Stimulated activated CD8-positive, alpha-beta memory T cell treated with anti-CD3 and anti-CD28 coated beads, Interleukin-2, amount 100 ng/mL, for 48 hours (primary cell): ENCODE measurements around the gene ILRUN.
A peak's percentile ranks its signal among the peaks of the same experiment; 100 is the strongest.
"Not testable (repeated sequence)": the region's sequence is repeated elsewhere in the genome, so short reads cannot be mapped to it uniquely, and the experiment has no call there.

Experiments
- DNase-seq, 2 donors: peaks; one replicate each; pipeline ENCODE4 v3.0.0-alpha.2; 2020; ENCODE audit warnings: low read depth in 2 of 2

ILRUN gene

DNA sequence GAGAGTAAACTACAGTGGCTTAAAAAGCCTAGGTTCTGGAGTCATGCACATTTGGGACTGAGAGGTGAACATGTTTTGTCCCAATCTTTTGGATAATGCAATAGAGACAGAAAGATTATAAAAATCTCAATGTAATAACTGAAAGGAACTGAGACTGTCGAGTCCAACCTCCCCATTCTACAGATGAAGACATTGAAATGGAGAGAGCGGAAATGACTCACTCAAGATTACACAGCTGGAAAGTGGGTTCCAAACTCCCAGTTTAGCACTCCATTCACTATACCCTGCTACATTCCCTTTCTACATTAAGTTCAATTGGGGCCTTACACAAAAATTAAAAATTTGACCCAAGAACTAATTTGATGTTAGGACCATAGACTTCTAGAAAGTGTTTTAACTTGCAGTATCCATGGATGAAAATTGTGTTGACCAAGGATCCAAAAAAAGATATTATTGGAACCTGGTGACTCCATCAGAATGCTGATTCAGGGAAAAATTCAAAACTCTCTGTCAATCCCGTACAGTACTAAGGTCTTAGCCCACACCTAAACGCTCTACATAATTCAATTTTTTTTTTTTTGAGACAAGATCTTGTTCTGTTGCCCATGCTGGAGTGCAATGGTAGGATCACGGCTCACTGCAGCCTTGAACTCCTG is 1.5 kb upstream of the ILRUN start:
- no peak for DNase-seq

DNA sequence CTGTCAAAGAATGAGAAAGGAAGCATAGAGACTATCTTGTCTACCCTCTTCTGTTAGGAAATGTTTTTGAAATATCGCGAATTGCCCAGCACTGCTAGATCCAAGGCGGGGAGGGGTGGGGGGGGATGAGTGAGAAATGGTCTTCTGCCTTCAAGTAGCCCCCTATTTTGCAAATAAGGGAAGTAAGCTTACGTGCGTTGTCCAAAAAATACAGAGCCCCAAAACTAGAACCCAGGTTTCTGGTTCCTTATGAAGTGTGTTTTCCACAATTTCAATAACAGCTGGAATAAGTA is 923 bp upstream of the ILRUN start:
- DNase-seq: no peak

DNA sequence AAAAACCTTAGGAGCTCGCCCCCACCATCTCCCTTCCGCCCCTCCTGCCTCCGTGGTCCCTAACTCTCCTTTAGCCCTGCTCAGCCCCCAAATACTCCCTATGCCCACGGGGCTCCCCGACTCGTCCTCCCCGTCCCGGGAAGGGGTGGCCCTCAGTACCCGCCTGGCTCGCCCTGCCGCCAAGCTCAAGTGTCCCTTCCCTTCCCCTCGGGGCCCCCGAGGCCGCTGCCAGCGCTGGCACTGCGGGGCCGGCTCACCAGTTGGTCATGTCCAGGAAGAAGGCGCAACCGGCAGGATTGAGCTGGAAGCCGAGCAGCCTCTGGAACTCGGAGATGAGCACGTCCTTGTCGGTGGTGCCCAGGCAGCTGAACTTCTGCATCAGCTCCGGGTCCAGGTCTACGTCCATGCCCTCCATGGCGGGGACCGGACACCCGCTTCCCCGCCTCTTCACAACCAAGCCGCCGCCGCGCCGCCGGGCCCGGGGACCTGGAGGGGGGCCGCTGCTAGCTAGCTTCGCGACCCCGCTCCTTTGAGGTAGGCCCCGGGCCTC is 303 bp downstream of the ILRUN start:
- peak in 1 of 2 donors; percentile 23 for DNase-seq

DNA sequence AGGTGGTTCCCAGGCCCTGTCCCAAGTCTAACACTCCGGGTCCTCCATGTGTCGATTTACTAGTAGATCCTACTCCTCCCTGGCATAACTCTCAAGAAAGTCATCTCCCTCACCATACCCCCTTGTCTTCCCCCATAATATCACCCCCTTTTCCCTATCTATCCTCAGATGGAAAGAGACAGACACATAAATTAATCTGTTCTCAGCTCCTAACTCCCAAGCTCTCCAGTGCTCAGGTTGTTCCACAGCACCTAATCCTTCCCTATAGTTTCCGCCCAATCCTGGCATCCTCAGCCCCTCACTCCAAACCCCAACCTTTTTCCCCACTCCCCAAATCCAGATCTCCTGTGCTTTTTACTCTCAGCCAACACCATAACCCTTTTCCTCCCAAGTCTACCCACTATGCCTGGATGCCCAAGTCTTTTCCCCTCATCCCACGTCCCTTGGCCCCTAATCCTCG is 808 bp downstream of the ILRUN start:
- DNase-seq: no peak

DNA sequence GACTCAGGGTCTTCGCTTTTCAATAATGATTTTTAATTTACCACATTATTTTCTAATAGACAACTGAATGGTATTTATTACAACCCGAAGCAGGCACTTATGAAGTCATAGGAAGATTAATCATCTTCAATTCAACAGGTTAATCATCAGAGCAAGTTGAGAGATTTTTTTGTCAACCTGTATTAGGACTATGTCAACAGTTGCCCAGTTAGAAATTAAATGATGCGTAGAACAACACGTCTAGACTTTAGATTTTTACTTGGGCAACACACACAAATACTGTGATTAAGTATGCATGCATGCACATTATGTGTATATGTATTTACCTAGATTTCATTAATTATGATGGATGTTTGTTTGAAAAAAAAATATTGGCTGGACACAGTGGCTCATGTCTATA is 4.3 kb downstream of the ILRUN start:
- no peak for DNase-seq

DNA sequence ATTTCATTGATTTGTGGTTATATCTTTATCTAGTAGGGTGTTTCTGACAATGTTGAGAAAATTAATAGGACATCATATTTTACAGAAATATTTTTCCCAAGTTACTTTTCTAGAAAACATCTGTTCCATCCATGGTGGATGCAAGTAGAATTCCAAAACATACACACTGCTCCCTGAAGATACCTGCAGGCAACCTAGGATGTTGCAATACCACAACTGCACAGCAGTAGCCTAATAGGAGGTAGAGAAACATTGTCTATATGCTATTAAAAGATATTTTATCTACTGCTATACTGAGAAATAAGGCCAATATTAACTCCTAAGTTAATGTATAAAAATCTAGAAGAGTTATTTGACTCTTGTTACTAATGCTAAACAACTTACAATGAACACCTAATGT is 6.8 kb downstream of the ILRUN start:
- DNase-seq: no peak

DNA sequence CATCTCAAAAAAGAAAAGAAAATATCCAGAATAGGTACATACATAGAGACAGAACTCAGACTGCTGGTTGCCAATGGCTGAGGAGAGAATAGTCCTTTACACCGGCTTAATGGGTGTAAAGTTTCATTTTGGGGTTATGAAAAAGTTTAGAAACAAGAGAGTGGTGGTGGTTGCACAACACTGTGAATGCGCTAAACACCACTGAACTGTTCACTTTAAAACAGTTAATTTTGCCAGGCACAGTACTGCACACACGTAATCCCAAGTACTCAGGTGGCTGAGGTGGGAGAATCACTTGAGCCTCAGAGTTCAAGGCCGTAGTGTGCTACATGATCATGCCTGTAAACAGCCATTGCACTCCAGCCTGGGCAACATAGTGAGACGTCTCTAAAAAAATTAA is 7.6 kb downstream of the ILRUN start:
- DNase-seq: no peak

DNA sequence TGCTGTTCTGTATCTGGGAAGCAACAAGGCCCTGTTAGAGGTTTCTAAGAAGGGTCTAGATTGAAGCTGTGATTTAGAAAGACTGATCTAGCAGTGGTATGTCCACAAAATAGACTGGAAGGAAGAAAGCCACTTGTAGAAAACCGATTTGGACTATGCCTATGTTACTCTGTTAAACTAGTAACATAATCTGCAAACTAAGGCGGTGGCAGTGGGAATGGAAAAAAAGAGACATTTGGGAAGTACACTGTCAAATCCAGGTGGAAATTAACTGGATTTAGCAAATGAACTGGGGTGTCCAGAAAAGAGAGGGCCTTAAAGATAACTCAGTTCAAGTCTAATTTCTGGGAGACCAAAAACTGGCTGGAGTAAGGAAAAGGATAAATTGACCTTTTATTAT is 11.6 kb downstream of the ILRUN start:
- DNase-seq: no peak

DNA sequence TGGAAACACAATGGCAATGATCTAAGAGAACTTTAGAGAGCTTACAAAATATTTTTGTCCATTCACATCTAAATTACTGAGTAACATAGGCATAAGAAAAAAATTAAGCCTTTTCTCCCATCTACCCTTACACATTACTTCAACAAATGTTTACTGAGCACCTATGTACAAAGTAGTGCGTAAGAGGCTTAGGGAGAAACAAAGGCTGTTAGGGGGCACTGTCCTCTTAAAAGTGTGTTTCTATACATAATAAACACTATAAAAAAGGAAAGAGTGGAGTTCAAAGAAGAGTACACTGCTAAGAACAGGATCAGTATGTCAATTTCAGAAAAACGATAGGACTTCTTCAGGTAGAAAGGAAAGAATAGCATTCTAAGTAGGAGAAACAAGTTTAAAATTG is 12.2 kb downstream of the ILRUN start:
- DNase-seq: no peak

DNA sequence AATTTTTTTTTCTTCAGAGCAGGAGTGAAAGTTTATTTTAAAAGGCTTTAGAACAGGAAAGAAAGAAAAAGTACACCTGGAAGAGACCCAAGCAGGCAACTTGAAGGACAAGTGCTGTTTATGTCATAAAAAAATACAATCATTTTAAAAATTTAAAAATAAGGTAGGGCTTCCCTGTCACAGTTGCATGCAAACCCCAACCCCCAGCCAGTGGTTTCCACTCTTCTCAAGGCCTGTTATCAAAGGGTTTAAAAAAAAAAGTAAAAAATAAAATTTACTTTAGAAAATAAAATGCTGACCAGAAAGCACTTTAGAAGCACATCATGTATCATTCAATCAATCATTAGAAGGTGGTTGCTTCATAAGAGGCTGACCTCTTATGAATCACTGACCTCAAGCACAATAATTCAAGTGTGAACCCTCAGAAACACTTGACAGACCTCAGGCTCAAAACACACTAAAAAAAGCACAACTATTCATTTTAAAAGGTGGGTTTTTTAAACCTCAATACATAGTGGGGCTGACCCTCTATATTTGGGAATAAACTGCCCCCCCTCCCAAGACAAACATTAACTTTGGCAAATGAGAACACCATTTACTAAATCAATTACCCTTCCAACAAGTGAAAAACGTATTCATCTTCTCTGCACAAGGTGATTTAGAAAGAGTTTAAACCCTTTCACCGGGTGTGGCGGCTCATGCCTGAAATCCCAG is 15.6 kb downstream of the ILRUN start:
- DNase-seq: no peak

DNA sequence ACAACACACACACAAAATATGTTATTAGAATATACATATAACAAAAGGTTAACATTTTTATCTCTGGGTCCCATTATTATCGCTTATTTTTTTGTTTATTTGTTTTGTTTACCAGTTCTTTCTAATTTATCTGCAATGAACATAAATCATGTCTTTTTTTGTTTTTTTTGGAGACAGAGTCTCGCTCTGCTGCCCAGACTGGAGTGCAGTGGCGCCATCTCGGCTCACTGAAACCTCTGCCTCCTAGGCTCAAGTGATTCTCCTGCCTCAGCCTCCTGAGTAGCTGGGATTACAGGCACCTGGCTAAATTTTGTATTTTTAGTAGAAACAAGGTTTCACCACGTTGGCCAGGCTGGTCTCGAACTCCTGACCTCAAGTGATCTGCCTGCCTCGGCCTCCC is 16.3 kb downstream of the ILRUN start:
- not testable (repeated sequence) for DNase-seq

DNA sequence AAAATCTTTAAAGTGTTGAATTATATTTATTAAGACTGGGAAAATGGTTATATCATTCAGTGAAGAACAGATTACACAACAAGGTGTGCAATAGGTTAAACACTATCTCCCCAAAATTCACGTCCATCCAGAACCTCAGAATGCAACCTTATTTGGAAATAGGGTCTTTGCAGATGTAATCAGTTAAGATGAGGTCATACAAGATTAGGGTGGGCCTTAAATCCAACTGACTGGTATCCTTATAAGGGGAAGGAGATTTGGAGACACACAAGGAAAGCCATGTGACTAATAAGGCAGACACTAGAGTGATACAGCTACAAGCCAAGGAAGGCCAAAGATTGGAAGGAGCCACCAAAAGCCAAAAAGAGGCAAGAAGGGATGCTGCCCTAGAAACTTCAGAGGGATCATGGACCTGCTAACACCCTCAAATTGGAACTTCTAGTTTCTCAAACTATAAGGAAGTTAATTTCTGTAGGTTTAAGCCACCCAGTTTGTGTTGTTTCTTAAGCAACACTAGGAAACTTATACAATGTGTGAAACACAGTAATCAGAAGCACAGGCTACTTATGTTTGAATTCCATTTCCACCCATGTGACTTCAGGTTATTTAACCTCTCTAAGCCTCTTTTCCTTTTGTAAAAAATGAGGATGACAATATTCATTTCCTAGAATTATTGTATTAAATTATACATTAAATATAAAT is 16.9 kb downstream of the ILRUN start:
- DNase-seq: no peak

DNA sequence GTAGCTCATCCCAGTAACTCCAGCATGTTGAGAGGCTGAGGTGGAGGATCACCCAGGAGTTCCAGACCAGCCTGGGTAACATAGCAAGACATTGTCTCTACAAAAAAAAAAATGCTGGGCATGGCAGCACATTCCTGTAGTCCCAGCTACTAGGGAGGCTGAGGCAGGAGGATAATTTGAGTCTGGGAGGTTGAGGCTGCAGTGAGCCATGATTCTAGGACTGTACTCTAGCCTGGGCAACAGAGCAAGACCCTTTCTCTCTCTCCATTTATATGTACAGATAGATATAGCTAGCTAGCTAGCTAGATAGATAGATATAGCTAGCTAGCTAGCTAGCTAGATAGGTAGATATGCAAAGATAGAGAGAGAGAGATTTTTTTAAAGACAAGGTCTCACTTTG is 20.4 kb downstream of the ILRUN start:
- DNase-seq: no peak

DNA sequence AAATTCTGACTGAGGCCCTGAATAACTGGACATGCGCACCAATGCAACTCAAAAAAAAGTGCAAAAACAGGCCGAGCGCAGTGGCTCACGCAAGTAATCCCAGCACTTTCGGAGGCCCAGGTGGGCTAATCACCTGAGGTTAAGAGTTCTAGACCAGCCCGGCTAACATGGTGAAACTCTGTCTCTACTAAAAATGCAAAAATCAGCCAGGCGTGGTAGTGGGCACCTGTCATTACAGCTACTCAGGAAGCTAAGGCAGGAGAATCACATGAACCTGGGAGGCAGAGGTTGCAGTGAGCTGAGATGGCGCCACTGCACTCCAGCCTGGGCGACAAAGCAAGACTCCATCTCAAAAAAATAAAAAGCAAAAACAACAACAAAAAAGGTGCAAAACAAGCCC is 21.6 kb downstream of the ILRUN start:
- DNase-seq: not testable (repeated sequence)

DNA sequence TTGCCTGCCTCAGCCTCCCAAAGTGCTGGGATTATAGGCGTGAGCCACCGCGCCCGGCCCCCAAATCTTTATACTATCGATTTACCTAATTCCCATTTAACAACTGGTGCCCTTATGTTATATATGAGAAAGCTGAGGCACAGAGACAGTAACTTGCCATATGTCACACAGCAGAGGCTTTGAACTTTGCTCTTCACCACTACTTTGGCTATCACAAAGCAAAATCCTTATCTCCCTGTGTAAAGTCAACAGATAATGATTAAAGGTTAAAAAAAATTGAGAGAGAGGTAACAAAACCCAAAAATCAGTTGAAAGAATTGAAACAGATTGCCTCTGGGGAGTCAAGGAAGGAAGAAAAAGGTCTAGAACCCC is 22.3 kb downstream of the ILRUN start:
- no peak for DNase-seq

DNA sequence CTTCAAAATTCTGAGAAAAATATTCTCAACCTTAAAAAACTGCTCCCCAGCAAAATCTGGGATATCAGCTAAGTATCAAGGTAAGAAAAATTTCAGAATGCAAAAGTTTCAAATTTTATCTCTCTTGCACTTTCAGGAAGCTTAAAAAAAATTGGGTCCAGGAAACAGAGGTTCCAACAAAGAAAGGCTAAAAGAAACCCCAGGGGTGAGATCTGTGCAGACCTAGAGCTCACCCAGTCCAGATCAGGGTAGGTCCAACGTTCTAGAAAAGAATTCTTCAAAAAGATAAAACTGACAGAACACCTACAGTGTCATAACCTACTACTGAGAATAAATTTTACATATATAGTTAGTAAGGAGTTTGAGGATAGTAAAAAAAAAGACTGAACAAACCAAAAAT is 23.5 kb downstream of the ILRUN start:
- no peak for DNase-seq

DNA sequence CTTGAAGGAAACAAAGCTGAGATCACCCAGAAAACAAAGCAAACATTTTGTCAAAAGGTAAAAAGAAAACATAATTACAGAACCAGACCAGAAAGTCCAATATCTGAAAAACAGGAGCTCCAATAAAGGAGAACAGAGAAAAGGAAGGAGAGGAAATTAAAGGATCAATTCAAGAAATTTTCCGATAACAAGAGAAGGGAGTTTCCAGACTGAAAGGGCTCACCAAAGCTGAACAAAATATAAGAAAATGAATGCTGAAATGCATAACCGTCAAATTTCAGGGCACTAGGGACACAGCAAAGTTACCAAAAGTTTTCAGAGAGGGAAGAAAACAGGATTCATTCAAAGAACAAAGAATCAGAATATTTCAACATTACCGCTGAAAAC is 23.9 kb downstream of the ILRUN start:
- no peak for DNase-seq

DNA sequence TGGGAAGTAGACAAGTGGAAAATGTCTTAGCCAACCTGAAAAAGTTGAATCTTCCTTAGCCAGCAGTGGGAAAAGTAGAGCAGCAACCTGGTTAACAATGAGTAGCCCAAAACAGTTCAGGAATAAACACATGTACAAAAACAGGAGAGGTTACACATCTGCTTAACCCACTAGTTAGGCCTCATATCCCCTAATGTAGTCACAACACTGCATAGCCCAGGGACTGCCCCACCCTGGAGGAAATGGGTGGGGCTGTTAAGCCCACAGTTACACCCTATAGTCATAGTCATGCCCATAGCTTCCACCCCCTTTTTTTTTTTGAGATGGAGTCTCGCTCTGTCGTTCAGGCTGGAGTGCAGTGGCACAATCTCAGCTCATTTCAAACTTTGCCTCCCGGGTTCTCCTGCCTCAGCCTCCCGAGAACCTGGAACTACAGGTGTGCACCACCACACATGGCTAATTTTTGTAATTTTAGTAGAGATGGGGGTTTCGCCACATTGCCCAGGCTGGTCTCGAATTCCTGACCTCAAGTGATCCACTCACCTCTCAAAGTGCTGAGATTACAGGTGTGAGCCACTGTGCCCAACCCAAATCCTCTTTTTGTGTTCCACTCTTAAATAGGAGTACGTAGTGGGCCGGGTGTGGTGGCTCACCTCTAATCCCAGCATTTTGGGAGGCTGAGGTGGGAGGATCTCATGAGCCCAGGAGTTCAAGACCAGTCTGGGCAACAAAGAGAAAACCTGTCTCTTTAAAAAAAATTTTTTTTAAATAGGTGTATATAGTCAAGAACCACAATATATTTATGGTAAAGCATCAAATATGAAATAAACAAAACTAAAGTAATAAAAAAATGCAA is 24.5 kb downstream of the ILRUN start:
- DNase-seq: peak; percentile 36 to 55

DNA sequence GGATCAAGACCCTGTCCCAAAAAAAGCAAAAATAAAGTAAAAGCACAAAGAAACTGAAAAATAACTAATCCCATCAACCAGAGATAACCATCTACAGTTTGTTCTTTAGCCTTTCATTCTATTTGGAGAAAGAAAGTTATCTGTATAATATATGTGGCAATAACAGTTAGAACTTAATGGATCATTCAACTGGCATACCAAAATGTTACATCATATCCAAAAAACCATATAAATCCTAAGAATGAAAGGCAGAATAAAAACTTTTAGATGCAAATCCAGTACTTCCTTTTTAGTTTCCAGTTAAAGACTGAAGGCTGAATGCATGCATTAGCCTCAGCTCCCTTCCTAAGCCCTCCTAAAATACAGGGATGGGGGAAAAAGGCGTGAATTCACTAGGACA is 25.2 kb downstream of the ILRUN start:
- DNase-seq: no peak

DNA sequence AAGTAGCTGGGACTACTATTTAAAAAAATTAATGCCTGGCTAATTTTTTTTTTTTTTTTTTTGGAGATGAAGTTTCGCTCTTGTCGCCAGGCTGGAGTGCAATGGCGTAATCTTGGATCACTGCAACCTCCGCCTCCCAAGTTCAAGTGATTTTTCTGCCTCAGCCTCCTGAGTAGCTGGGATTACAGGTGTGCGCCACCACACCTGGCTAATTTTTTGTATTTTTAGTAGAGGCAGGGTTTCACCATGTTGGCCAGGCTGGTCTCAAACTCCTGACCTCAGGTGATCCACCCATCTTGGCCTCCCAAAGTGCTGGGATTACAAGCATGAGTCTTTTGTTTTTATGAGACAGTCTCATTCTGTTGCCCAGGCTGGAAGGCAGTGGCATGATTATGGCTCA is 27.8 kb downstream of the ILRUN start:
- DNase-seq: not testable (repeated sequence)

DNA sequence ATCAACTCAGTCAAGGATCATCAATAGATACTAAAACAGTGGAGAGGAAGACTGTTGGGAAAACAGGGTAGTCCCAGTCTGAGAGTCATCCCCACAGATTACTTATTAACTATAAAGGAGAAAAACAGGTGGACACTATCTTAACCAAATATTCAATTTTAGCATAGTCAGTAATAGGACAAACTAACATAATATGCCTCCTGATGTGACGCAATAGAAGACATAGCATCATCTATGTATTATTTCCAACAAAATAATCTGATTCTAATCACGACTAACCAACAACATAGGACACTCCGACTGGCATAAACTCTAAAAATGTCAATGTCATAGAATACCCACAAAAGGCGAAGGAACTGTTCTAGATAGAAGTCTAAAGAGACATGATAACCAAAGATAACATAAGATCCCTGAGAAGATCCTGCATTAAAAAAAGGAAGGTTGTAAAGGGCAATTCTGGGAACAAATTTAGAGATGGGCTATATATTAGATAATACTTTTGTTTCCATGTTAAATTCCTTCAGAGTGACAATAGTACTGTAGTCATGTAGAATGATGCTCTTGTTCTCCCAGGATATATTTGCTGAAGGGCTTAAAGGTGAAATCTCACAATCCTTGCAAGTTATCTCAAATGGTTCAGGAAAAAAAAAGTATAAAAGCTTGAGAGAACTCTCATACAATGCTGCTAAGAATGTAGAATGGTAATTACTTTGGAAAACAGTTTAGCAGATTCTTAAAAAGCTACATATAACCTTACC is 28.9 kb downstream of the ILRUN start:
- DNase-seq: no peak
